HepG2 (cell line): ENCODE data around the gene WBP1. TPM values are rescaled to one million over a fixed set of nuclear protein-coding genes. Genes with fewer than 3 reads are reported as not detected.

Experiments
- DNMT1 ChIP-seq: sonication (generic); formaldehyde crosslinking; IDR thresholded peaks from 2 replicates; pipeline ENCODE4 v1.5.1; 2020; ENCODE audit warnings: mild to moderate bottlenecking, missing genetic modification reagents
- ELF4 ChIP-seq: sonication (generic); formaldehyde crosslinking; IDR thresholded peaks from 2 replicates; pipeline ENCODE4 v1.5.0; 2020; ENCODE audit warnings: missing genetic modification reagents, mild to moderate bottlenecking, moderate library complexity, borderline replicate concordance
- FOXP4 ChIP-seq: sonication (generic); formaldehyde crosslinking; IDR thresholded peaks from 2 replicates; pipeline ENCODE4 v1.4.0; 2020; ENCODE audit warnings: missing genetic modification reagents
- HNF1B ChIP-seq: sonication (generic); formaldehyde crosslinking; IDR thresholded peaks from 2 replicates; pipeline ENCODE4 v1.5.1; 2020; ENCODE audit warnings: mild to moderate bottlenecking, moderate library complexity, missing genetic modification reagents
- HNRNPUL1 ChIP-seq: fragments of 200-400 bp; formaldehyde crosslinking; IDR thresholded peaks from 2 replicates; pipeline ENCODE4 v1.6.1; 2017; ENCODE audit warnings: low read depth, mild to moderate bottlenecking, low read length, moderate library complexity
- NFKB2 ChIP-seq: sonication (generic); formaldehyde crosslinking; IDR thresholded peaks from 2 replicates; pipeline ENCODE4 v1.4.0; 2020; ENCODE audit warnings: missing genetic modification reagents, borderline replicate concordance
- NFYB ChIP-seq: sonication (generic); formaldehyde crosslinking; IDR thresholded peaks from 2 replicates; pipeline ENCODE4 v1.4.0; 2020; ENCODE audit warnings: missing genetic modification reagents
- PHB2 ChIP-seq: fragments of 450-650 bp; IDR thresholded peaks from 2 replicates; pipeline ENCODE4 v1.6.1; 2018; ENCODE audit not compliant: partially characterized antibody
- PREB ChIP-seq: sonication (generic); formaldehyde crosslinking; IDR thresholded peaks from 2 replicates; pipeline ENCODE4 v1.4.0; 2020; ENCODE audit warnings: missing genetic modification reagents
- SNAPC2 ChIP-seq: sonication (generic); formaldehyde crosslinking; IDR thresholded peaks from 2 replicates; pipeline ENCODE4 v1.8.1; 2022; ENCODE audit warnings: mild to moderate bottlenecking, missing genetic modification reagents
- TOE1 ChIP-seq: sonication (generic); formaldehyde crosslinking; IDR thresholded peaks from 2 replicates; pipeline ENCODE4 v1.4.0; 2020; ENCODE audit warnings: mild to moderate bottlenecking, missing genetic modification reagents
- ZFP91 ChIP-seq: sonication (generic); formaldehyde crosslinking; IDR thresholded peaks from 2 replicates; pipeline ENCODE4 v1.9.0; 2022; ENCODE audit warnings: missing genetic modification reagents, mild to moderate bottlenecking, borderline replicate concordance
- ZNF282 ChIP-seq: fragments of 450-650 bp; IDR thresholded peaks from 2 replicates; pipeline ENCODE4 v1.6.1; 2018; ENCODE audit not compliant: partially characterized antibody
- ZNF441 ChIP-seq: sonication (generic); formaldehyde crosslinking; IDR thresholded peaks from 2 replicates; pipeline ENCODE4 v1.7.0; 2021; ENCODE audit warnings: missing genetic modification reagents, borderline replicate concordance
- ZNF704 ChIP-seq: sonication (generic); formaldehyde crosslinking; IDR thresholded peaks from 2 replicates; pipeline ENCODE4 v1.8.1; 2023; ENCODE audit warnings: mild to moderate bottlenecking, inconsistent platforms, moderate library complexity, missing genetic modification reagents, borderline replicate concordance
- ZNF710 ChIP-seq: sonication (generic); formaldehyde crosslinking; IDR thresholded peaks from 2 replicates; pipeline ENCODE4 v1.5.0; 2020; ENCODE audit warnings: mild to moderate bottlenecking, missing genetic modification reagents, borderline replicate concordance
- ZNF775 ChIP-seq: sonication (generic); formaldehyde crosslinking; IDR thresholded peaks from 2 replicates; pipeline ENCODE4 v1.4.0; 2020; ENCODE audit warnings: missing genetic modification reagents, mild to moderate bottlenecking, moderate library complexity, borderline replicate concordance
- ZNF781 ChIP-seq: sonication (generic); formaldehyde crosslinking; IDR thresholded peaks from 2 replicates; pipeline ENCODE4 v1.5.1; 2020; ENCODE audit warnings: borderline replicate concordance, mild to moderate bottlenecking, missing genetic modification reagents; ENCODE audit errors: not compliant biosample characterization
- polyA plus RNA-seq, 8 experiments: library from polyadenylated mRNA; depleted of rRNA in 3 of 8; stranded (reverse) in 7 of 8; unstranded in 1 of 8; fragments of >200 nt; fragmentation: Illumina TruSeq in 4 of 8; extraction: Trizol in 4 of 8; gene quantifications; 2 replicates each; pipeline versions ENCODE4 v1.2.1 to v1.2.3, GENCODE V29; 2011 to 2016; ENCODE audit warnings: low read depth in 4 of 8, missing spikeins in 1 of 8, mixed read lengths in 1 of 8; ENCODE audit not compliant: insufficient read depth in 1 of 8
- total RNA-seq, 5 experiments: library from RNA; depleted of rRNA; stranded (reverse); fragments of >200 nt; fragmentation: Illumina TruSeq; extraction: Trizol; gene quantifications; 2 replicates each; pipeline ENCODE4 v1.2.3, GENCODE V29; 2016; ENCODE audit warnings: low read depth in 1 of 5

The WBP1 gene
- total and polyA plus RNA-seq, 2 of the 13 experiments (the other 11 are each of a cell fraction or from before 2014, with no cell fraction given) = 38.8 to 85.7 TPM

- TF ChIP-seq NFKB2 (CRISPR knock-in tag) = peak; percentile 60
- TF ChIP-seq ZNF282 = no peak
- no peak for TF ChIP-seq HNRNPUL1
- no peak; the same call in 1 of the 2 replicates for TF ChIP-seq ELF4 (CRISPR knock-in tag)
- no peak for TF ChIP-seq ZNF781 (CRISPR knock-in tag)
- TF ChIP-seq ZNF704 (CRISPR knock-in tag) = peak; percentile 72
- no peak; the same call in 1 of the 2 replicates for TF ChIP-seq TOE1 (CRISPR knock-in tag)
- no peak; the same call in none of the 2 replicates for TF ChIP-seq ZFP91 (CRISPR knock-in tag)
- peak; percentile 68; the same call in 1 of the 2 replicates for TF ChIP-seq HNF1B
- TF ChIP-seq SNAPC2 (CRISPR knock-in tag) = no peak
- no peak for TF ChIP-seq ZNF775
- TF ChIP-seq ZNF441 (CRISPR knock-in tag) = no peak
- TF ChIP-seq NFYB (CRISPR knock-in tag) = no peak
- TF ChIP-seq PREB (CRISPR knock-in tag) = 0 out of 2 replicates have a peak, but pooled peaks have one; percentile 18
- no peak for TF ChIP-seq PHB2
- TF ChIP-seq DNMT1 (CRISPR knock-in tag) = 0 out of 2 replicates have a peak, but pooled peaks have one; percentile 42
- peak; percentile 57; the same call in 1 of the 2 replicates for TF ChIP-seq ZNF710 (CRISPR knock-in tag)
- no peak for TF ChIP-seq FOXP4 (CRISPR knock-in tag)
These were observed 23.9 kb downstream of the WBP1 start (continued) for GRCh38 chr2:74481961-74482800.
